Tibial nerve (tissue), 4 donors: ENCODE data around the gene HTR1A.

Experiments
- EP300 ChIP-seq, 2 donors: sonication (generic); formaldehyde crosslinking; IDR thresholded peaks; one replicate each; pipeline ENCODE4 v1.6.1; 2017; ENCODE audit warnings: antibody characterized with exemption in 2 of 2, mild to moderate bottlenecking in 1 of 2
- POLR2A ChIP-seq, 2 donors: fragments of 450-650 bp; IDR thresholded peaks; one replicate each; pipeline ENCODE4 v1.6.1; 2017; ENCODE audit warnings: antibody characterized with exemption in 2 of 2, mild to moderate bottlenecking in 2 of 2, moderate library complexity in 2 of 2
- TF ChIP-seq, protein P1 (sequence below), 5 experiments: fragments of 200-600 bp in 3 of 5; fragments of 450-650 bp in 2 of 5; sonication (generic) in 3 of 5; IDR thresholded peaks; one replicate each; pipeline ENCODE4 v1.5.1; 2016 to 2019; ENCODE audit warnings: antibody characterized with exemption in 5 of 5, mild to moderate bottlenecking in 3 of 5, moderate library complexity in 2 of 5

DNA sequence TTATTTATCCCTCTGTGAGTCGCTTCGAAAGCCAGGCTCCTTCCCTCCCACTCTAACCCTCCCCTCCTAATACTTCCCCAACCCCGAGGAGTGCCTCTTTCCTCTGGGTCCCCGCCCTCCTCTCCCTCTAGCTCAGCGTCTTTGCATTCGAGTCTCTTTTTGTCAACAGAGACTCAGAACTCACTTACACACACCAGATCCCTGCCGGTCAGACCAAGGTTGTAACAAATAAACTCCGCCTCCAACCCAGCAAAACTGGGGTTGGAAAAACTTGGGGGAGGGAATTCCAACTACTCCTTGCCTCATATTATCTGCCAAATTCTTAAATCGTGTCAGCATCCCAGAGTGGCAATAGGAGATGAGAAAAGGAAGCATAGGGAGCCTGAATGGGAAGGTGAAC, at the start of gene HTR1A:
- TF ChIP-seq POLR2A (IDR thresholded peaks at IDR 0.05) (no peak), EP300 (IDR thresholded peaks at IDR 0.05) (no peak)
- TF ChIP-seq, protein P1, sequence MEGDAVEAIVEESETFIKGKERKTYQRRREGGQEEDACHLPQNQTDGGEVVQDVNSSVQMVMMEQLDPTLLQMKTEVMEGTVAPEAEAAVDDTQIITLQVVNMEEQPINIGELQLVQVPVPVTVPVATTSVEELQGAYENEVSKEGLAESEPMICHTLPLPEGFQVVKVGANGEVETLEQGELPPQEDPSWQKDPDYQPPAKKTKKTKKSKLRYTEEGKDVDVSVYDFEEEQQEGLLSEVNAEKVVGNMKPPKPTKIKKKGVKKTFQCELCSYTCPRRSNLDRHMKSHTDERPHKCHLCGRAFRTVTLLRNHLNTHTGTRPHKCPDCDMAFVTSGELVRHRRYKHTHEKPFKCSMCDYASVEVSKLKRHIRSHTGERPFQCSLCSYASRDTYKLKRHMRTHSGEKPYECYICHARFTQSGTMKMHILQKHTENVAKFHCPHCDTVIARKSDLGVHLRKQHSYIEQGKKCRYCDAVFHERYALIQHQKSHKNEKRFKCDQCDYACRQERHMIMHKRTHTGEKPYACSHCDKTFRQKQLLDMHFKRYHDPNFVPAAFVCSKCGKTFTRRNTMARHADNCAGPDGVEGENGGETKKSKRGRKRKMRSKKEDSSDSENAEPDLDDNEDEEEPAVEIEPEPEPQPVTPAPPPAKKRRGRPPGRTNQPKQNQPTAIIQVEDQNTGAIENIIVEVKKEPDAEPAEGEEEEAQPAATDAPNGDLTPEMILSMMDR (IDR thresholded peaks at IDR 0.05), result no peak
